HUES48 (cell line): ENCODE data around the gene NARF.

Experiments used
- H3K27ac ChIP-seq: one replicate; pipeline ENCODE4 v1.7.0; 2013; ENCODE audit warnings: low read depth, low read length, inconsistent platforms
- H3K27me3 ChIP-seq: 2 replicates; pipeline ENCODE4 v1.6.1; 2013; ENCODE audit warnings: mild to moderate bottlenecking, low read length; ENCODE audit not compliant: control insufficient read depth, insufficient read depth
- H3K36me3 ChIP-seq: 2 replicates; pipeline ENCODE4 v1.6.1; 2013; ENCODE audit warnings: low read length; ENCODE audit not compliant: control insufficient read depth, insufficient read depth
- H3K4me1 ChIP-seq: 2 replicates; pipeline ENCODE4 v1.6.1; 2013; ENCODE audit warnings: mild to moderate bottlenecking, low read length; ENCODE audit not compliant: control insufficient read depth, insufficient read depth
- H3K4me3 ChIP-seq: 2 replicates; pipeline ENCODE4 v1.5.1; 2013; ENCODE audit warnings: mild to moderate bottlenecking, low read depth, low read length
- H3K9ac ChIP-seq: 2 replicates; pipeline ENCODE4 v1.6.1; 2013; ENCODE audit warnings: mild to moderate bottlenecking, low read depth, low read length, moderate library complexity
- H3K9me3 ChIP-seq: 2 replicates; pipeline ENCODE4 v1.6.1; 2013; ENCODE audit warnings: low read length; ENCODE audit not compliant: control insufficient read depth, insufficient read depth

The NARF gene

DNA sequence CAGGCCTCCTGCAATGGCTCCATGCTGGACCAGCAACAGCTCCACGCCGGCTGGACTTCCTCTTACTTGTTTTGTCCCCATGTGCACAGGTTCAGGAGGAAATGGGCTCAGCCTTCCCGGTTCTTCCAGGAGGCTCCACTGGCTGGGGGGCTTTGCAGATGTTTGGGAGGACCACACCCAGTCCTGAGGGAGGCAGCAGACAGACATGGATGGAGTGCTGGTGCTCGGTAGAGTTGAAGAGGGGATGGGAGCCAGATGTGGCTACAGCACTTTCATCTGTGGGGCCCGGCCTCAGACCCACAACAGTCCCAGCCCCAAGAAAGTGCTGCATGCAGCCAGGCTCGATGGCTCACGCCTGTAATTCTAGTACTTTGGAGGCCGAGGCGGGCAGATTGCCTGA lies 21.8 kb downstream of the NARF start:
- Histone ChIP-seq H3K27ac (no peak overlapping the region), H3K36me3 (peaks cover 76% of the 10 kb centered on the region), H3K27me3 (no peaks in the 10 kb centered on the region), H3K4me1 (no peaks in the 10 kb centered on the region), H3K9ac (no peak overlapping the region), H3K4me3 (no peak overlapping the region), H3K9me3 (no peaks in the 10 kb centered on the region)

DNA sequence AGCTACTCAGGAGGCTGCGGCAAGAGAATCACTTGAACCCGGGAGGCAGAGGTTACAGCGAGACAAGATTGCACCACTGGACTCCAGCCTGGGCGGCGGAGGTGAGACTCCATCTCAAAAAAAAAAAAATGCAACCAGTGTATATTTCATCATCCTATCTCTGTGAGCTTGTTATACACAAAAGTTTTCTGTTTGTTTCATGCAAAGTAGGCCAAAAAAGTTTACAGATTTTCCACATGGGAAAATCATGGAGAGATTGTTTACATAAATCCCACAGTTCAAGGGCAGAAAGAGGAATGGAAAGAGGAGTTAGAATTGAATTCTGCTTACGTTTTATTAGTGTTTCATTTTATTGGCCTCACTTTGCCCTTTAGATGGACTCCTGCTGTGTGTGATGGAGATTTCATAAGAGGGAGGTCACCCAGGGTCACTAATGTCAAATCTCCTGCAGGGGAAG lies 24.7 kb downstream of the NARF start:
- Histone ChIP-seq H3K4me1 (no peaks in the 10 kb centered on the region), H3K9me3 (no peaks in the 10 kb centered on the region), H3K27ac (no peak overlapping the region), H3K27me3 (no peaks in the 10 kb centered on the region), H3K36me3 (peaks cover 86% of the 10 kb centered on the region), H3K9ac (no peak overlapping the region), H3K4me3 (no peak overlapping the region)

- no peaks in the 10 kb centered on the region for H3K9me3 ChIP-seq
- no peaks in the 10 kb centered on the region for H3K4me1 ChIP-seq
- H3K4me3 ChIP-seq, result no peak overlapping the region
- H3K9ac ChIP-seq, result no peak overlapping the region
- H3K27me3 ChIP-seq, result no peaks in the 10 kb centered on the region
- H3K27ac ChIP-seq, result no peak overlapping the region
- peaks cover 86% of the 10 kb centered on the region for H3K36me3 ChIP-seq
Measured at GRCh38 chr17:82483836-82484235, 25.3 kb downstream of the NARF start.

GRCh38 chr17:82486231-82487094 lies 27.9 kb downstream of the NARF start:
- Histone ChIP-seq H3K4me1 (no peaks in the 10 kb centered on the region), H3K4me3 (no peak overlapping the region), H3K9ac (no peak overlapping the region), H3K9me3 (no peaks in the 10 kb centered on the region), H3K27me3 (no peaks in the 10 kb centered on the region), H3K36me3 (peaks cover 67% of the 10 kb centered on the region), H3K27ac (no peak overlapping the region)

DNA sequence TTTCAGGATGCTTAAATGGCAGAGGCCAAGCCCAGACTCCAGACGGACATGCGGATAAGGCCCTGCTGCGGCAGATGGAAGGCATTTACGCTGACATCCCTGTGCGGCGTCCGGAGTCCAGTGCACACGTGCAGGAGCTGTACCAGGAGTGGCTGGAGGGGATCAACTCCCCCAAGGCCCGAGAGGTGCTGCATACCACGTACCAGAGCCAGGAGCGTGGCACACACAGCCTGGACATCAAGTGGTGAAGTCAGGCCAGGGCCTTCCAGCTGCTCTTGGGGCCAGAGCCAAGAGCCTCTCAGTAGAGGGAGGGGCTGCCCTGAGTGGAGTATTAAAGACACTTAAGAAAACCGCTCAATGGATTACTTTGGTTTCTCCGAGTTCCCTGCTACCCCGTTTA lies 29.4 kb downstream of the NARF start:
- Histone ChIP-seq H3K36me3 (peaks cover 55% of the 10 kb centered on the region), H3K4me3 (no peak overlapping the region), H3K27ac (no peak overlapping the region), H3K27me3 (no peaks in the 10 kb centered on the region), H3K9ac (no peak overlapping the region), H3K9me3 (no peaks in the 10 kb centered on the region), H3K4me1 (no peaks in the 10 kb centered on the region)

DNA sequence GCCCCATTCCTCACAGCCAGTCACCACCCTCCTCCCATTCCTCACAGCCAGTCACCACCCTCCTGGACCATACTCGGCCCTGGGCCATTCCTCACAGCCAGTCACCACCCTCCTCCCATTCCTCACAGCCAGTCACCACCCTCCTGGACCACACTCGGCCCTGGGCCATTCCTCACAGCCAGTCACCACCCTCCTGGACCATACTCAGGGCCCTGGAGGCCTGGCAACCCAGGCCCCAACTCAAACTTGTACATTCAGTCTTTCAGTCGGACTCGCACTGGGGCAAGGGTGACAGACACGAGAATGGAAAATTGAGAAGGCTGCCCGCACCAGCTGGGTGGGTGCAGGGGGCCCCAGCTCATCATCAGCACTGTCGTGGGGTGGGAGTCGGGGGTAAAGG lies 30.6 kb downstream of the NARF start:
- Histone ChIP-seq H3K9ac (no peak overlapping the region), H3K27me3 (no peaks in the 10 kb centered on the region), H3K9me3 (no peaks in the 10 kb centered on the region), H3K4me3 (no peak overlapping the region), H3K36me3 (peaks cover 43% of the 10 kb centered on the region), H3K4me1 (no peaks in the 10 kb centered on the region; the same call in 1 of the 2 replicates), H3K27ac (no peak overlapping the region)

GRCh38 chr17:82489851-82490511 lies 31.4 kb downstream of the NARF start:
- no peaks in the 10 kb centered on the region; the same call in 1 of the 2 replicates for H3K4me1 ChIP-seq
- H3K9me3 ChIP-seq, result no peaks in the 10 kb centered on the region
- H3K36me3 ChIP-seq, result peaks cover 34% of the 10 kb centered on the region
- H3K9ac ChIP-seq, result no peak overlapping the region
- H3K4me3 ChIP-seq, result no peak overlapping the region
- no peaks in the 10 kb centered on the region for H3K27me3 ChIP-seq
- no peak overlapping the region for H3K27ac ChIP-seq

DNA sequence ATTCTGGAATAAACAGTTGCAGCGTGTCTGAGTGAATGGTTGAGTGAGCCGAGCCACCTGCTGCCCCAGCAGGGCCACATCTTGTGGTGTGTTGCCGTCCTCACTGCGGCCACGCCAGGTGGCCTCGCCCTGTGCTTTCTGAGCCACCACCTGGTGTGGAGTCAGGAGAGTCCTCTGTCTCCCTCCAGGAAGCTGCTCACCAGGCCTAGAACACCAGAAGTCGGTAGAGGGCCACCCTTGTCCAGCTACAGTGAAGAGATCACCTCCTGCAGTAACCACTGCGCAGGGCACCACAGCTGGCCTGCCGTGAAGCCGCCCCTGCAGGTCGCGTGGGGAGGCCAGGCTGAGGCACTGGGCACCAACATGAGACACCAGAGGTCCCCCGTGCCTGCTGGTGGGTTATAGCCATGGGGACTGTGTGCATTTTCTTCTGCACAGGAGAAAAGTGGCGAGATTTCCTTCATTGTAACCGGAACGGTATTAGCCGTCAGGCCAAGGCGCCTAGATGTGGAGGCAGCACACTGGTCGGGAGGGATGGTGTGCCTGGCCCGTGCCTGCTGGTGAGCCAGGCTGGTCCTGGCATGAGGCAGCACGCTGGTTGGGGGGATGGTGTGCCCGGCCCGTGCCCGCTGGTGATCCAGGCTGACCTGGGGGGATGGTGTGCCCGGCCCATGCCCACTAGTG lies 32.1 kb downstream of the NARF start:
- Histone ChIP-seq H3K36me3 (peaks cover 29% of the 10 kb centered on the region), H3K4me3 (no peak overlapping the region), H3K9me3 (no peaks in the 10 kb centered on the region), H3K4me1 (no peaks in the 10 kb centered on the region; the same call in 1 of the 2 replicates), H3K27me3 (no peaks in the 10 kb centered on the region), H3K27ac (no peak overlapping the region), H3K9ac (no peak overlapping the region)

- Histone ChIP-seq H3K4me3 (no peak overlapping the region), H3K27ac (no peak overlapping the region), H3K4me1 (no peaks in the 10 kb centered on the region; the same call in 1 of the 2 replicates), H3K36me3 (peaks cover 24% of the 10 kb centered on the region), H3K9me3 (no peaks in the 10 kb centered on the region), H3K9ac (no peak overlapping the region), H3K27me3 (peaks cover 3% of the 10 kb centered on the region)
Measured at GRCh38 chr17:82491196-82491530, 32.6 kb downstream of the NARF start.

DNA sequence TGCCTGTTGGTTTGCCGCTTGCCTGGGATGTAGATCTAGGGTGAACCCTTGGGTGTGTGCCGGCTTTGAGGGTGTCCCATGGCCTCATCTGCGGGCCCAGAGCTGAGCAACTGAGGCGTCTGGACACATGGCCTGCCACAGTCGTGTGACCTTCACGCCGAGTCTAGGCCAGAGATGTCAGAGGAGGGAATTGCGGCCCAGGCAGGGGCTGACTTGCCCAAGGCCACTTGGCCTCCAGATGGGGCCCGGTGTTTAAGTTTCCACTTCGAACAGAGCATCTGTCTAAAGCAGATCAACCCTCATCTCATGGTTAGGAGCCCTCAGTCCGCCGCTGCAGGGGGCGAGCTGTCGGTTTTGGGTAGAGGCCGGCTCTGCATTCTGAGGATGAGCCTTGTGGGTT lies 33.0 kb downstream of the NARF start:
- no peak overlapping the region for H3K4me3 ChIP-seq
- no peak overlapping the region for H3K27ac ChIP-seq
- H3K9ac ChIP-seq, result no peak overlapping the region
- no peaks in the 10 kb centered on the region for H3K9me3 ChIP-seq
- H3K36me3 ChIP-seq, result peaks cover 20% of the 10 kb centered on the region
- peaks cover 6% of the 10 kb centered on the region for H3K27me3 ChIP-seq
- no peaks in the 10 kb centered on the region; the same call in 1 of the 2 replicates for H3K4me1 ChIP-seq
